Stimulated activated effector memory CD8-positive, alpha-beta T cell treated with anti-CD3 and anti-CD28 coated beads, Interleukin-12 subunit alpha, Interleukin-12 subunit beta, amount 100 ng/mL, for 72 hours (primary cell): Measurements from ENCODE around the gene PCDHA7.
"Not testable (repeated sequence)": the region's sequence is repeated elsewhere in the genome, so short reads cannot be mapped to it uniquely, and the experiment has no call there.

Source experiments
- ATAC-seq: fragments of 150-1000 bp; cut with Tn5 transposase; 2 replicates; pipeline ENCODE4 v1.10.0; 2021
- DNase-seq, 2 donors: peaks; one replicate each; pipeline ENCODE4 v3.0.0; 2021 to 2022; ENCODE audit warnings: low spot score in 2 of 2
- H3K27ac Mint-ChIP-seq: one replicate; pipeline ENCODE4 v1.8.0; 2022; ENCODE audit warnings: mild to moderate bottlenecking, mixed read lengths
- H3K36me3 Mint-ChIP-seq: one replicate; pipeline ENCODE4 v1.8.0; 2022; ENCODE audit warnings: mild to moderate bottlenecking, mixed read lengths
- H3K4me1 Mint-ChIP-seq: one replicate; pipeline ENCODE4 v1.8.0; 2022; ENCODE audit warnings: mixed read lengths
- H3K4me3 Mint-ChIP-seq: one replicate; pipeline ENCODE4 v1.8.0; 2022; ENCODE audit warnings: mild to moderate bottlenecking, mixed read lengths
- H3K9me3 Mint-ChIP-seq: one replicate; pipeline ENCODE4 v1.8.0; 2022; ENCODE audit warnings: mixed read lengths

PCDHA7 gene

GRCh38 chr5:140842798-140843733 is 9.0 kb downstream of the PCDHA7 start:
- Mint-ChIP-seq H3K27ac (no peak overlapping the region), H3K9me3 (peaks cover 3% of the 10 kb centered on the region), H3K4me3 (no peak overlapping the region), H3K36me3 (no peaks in the 10 kb centered on the region), H3K4me1 (no peaks in the 10 kb centered on the region)
- ATAC-seq: no peak
- no peak for DNase-seq

GRCh38 chr5:140848139-140849102 is 14.4 kb downstream of the PCDHA7 start, which contains the start of gene PCDHA9:
Gene PCDHA9 (plus strand): TSS chr5:140848382. CDS start chr5:140848496, 114 bp downstream.
- not testable (repeated sequence) for H3K27ac Mint-ChIP-seq, DNase-seq, H3K4me1 Mint-ChIP-seq, ATAC-seq, H3K36me3 Mint-ChIP-seq, H3K9me3 Mint-ChIP-seq, H3K4me3 Mint-ChIP-seq

- ATAC-seq, H3K36me3 Mint-ChIP-seq, H3K4me1 Mint-ChIP-seq, DNase-seq, H3K27ac Mint-ChIP-seq, H3K9me3 Mint-ChIP-seq, H3K4me3 Mint-ChIP-seq: not testable (repeated sequence)
Measured at GRCh38 chr5:140849831-140850634, 16.0 kb downstream of the PCDHA7 start.

GRCh38 chr5:140855772-140856674 is 22.0 kb downstream of the PCDHA7 start, which contains the start of gene PCDHA10:
Gene PCDHA10 (plus strand): TSS chr5:140855897. CDS start chr5:140856049, 152 bp downstream.
- H3K27ac Mint-ChIP-seq: no peak within 1 kb of the TSS
- H3K4me1 Mint-ChIP-seq: no peaks in the 10 kb centered on the region
- H3K36me3 Mint-ChIP-seq: no peaks in the 10 kb centered on the region
- H3K4me3 Mint-ChIP-seq: no peak within 1 kb of the TSS
- DNase-seq (no peak), ATAC-seq (no peak)
- no peaks in the 10 kb centered on the region for H3K9me3 Mint-ChIP-seq

- no peak for ATAC-seq
- no peaks in the 10 kb centered on the region for H3K9me3 Mint-ChIP-seq
- H3K4me1 Mint-ChIP-seq: no peaks in the 10 kb centered on the region
- no peak overlapping the region for H3K27ac Mint-ChIP-seq
- no peaks in the 10 kb centered on the region for H3K36me3 Mint-ChIP-seq
- H3K4me3 Mint-ChIP-seq: no peak overlapping the region
- no peak for DNase-seq
Measured at GRCh38 chr5:140857177-140857986, 23.3 kb downstream of the PCDHA7 start.

GRCh38 chr5:140857987-140858240 is 23.8 kb downstream of the PCDHA7 start:
- H3K4me3 Mint-ChIP-seq: no peak overlapping the region
- H3K27ac Mint-ChIP-seq: no peak overlapping the region
- H3K9me3 Mint-ChIP-seq: no peaks in the 10 kb centered on the region
- ATAC-seq: no peak
- H3K4me1 Mint-ChIP-seq: no peaks in the 10 kb centered on the region
- DNase-seq: no peak
- no peaks in the 10 kb centered on the region for H3K36me3 Mint-ChIP-seq

GRCh38 chr5:140862441-140863295 is 28.6 kb downstream of the PCDHA7 start:
- H3K27ac Mint-ChIP-seq: no peak overlapping the region
- no peak overlapping the region for H3K4me3 Mint-ChIP-seq
- ATAC-seq (no peak), DNase-seq (no peak)
- H3K9me3 Mint-ChIP-seq: peaks cover 3% of the 10 kb centered on the region
- no peaks in the 10 kb centered on the region for H3K36me3 Mint-ChIP-seq
- no peaks in the 10 kb centered on the region for H3K4me1 Mint-ChIP-seq

GRCh38 chr5:140868721-140869554 is 34.9 kb downstream of the PCDHA7 start, which contains the start of gene PCDHA11:
Gene PCDHA11 (plus strand): TSS chr5:140868957. CDS start chr5:140869104, 147 bp downstream.
- peaks cover 3% of the 10 kb centered on the region for H3K9me3 Mint-ChIP-seq
- H3K27ac Mint-ChIP-seq: no peak within 1 kb of the TSS
- no peaks in the 10 kb centered on the region for H3K4me1 Mint-ChIP-seq
- DNase-seq (no peak), ATAC-seq (no peak)
- H3K4me3 Mint-ChIP-seq: no peak within 1 kb of the TSS
- no peaks in the 10 kb centered on the region for H3K36me3 Mint-ChIP-seq

GRCh38 chr5:140869555-140869886 is 35.5 kb downstream of the PCDHA7 start:
- Mint-ChIP-seq H3K27ac (no peak overlapping the region), H3K36me3 (no peaks in the 10 kb centered on the region), H3K4me1 (no peaks in the 10 kb centered on the region), H3K4me3 (no peak overlapping the region), H3K9me3 (peaks cover under 1% of the 10 kb centered on the region)
- DNase-seq (no peak), ATAC-seq (no peak)

GRCh38 chr5:140870221-140871201 is 36.4 kb downstream of the PCDHA7 start:
- Mint-ChIP-seq H3K9me3 (no peaks in the 10 kb centered on the region), H3K4me3 (no peak overlapping the region), H3K27ac (no peak overlapping the region), H3K4me1 (no peaks in the 10 kb centered on the region), H3K36me3 (no peaks in the 10 kb centered on the region)
- ATAC-seq (no peak), DNase-seq (no peak)
